ENCODE results near the gene CTXND1.

The CTXND1 gene

DNA sequence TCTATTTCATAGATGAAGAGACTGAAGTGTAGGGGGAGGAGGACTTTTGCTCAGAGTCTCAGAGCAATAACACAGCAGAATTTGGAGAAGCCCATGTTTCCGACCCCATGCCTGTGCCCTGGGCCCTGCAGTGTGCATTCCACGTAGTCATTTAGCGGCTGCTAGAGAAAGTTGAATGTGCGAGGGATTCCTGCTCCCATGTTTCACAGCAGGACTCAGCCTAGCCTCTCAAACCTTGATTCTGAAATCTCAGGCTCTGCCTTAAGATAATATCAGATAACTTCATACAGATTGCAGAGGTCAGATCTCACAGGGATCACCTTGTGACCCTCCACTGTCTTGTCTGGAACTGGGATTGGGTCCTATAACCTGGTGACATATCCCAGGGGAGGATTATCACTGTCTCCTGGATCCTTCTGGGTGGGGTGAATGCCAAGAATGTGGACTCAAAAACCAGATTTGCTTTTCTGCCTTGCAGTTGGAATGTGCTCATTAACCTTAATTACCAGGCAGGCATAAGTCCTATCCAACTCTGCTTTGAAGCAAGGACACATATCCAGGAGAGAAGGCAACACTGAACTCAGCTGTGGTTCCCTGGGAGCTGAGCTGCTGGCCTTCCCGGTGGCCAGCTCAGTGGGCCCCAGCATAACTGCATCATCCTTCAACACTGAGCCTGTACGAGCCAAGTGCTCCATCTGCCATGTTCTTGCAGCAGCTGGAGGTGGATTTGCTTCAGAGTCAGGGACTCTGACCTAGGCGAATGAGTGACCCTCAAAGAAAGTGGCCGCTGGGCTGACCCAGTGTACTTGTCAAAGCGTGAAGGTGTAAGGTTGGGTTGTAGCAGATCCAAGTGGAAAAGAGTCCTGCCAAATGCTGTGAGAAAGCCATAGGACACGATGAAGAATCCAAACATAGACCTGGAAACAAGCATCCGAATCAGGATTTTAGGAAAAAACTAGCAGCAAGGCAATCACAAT lies 43.0 kb downstream of the CTXND1 start:
- DNase-seq (ENCODE audit: low read depth): no peak

DNA sequence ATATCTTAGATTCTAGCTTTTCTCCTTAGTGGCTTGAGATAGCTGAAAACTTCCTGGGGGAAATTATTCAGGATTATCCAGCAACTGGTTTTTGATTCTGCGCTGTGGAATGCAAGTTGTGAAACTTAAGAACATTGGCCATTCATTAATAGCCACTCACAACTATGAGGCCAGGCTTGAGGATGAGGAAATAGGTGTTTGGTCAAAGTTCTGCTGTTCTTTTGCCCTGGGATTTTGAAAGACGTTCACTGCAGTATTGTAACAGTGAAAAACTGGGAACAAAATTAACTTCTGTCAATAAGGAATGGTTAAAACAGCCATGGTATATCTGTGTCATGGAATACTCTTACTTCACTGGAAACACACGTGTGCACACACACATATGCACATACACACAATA lies 44.1 kb downstream of the CTXND1 start:
- DNase-seq (ENCODE audit: low read depth): no peak

DNA sequence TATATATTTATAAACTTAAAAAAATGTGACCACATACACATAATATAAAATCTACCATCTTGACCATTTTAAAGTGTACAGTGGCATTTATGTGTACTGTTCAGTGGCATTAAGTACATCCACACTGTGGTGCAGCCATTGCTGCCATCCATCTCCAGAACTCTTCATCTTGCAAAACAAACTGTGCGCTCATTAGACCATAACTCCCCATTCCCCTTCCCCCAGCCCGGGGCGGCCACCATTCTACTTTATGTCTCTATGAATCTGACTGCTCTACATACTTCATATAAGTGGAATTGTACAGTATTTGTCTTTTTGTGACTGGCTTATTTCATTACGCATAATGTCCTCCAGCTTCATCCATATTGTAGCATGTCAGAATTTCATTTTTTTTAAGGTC lies 47.8 kb downstream of the CTXND1 start:
- DNase-seq (ENCODE audit: low read depth): no peak

DNA sequence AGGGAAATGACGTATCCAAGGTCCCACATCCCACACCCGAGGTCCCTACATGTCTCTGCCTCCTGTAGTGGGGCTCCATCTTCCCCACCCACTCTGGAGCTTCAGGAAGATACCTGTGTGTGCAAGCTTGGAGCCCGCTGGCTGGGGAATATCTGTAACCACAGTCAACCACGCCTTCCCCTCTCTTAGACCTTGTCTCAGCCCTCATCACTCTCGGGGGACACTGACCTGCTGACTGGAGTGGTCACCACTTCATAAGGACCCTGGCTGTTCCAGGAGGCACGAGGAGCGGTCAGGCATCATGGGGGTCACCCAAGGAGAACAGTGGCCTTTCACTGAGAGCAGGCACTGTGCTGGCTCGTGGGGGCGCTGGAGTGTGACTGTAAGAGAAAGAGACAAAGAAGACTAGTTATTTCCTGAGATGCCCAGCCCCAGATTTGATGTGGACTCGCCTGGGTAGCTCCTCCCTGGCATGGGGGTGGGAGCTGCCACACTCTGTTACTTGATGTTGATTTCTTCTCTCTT lies 48.6 kb downstream of the CTXND1 start:
- no peak for DNase-seq (ENCODE audit: low read depth)

DNA sequence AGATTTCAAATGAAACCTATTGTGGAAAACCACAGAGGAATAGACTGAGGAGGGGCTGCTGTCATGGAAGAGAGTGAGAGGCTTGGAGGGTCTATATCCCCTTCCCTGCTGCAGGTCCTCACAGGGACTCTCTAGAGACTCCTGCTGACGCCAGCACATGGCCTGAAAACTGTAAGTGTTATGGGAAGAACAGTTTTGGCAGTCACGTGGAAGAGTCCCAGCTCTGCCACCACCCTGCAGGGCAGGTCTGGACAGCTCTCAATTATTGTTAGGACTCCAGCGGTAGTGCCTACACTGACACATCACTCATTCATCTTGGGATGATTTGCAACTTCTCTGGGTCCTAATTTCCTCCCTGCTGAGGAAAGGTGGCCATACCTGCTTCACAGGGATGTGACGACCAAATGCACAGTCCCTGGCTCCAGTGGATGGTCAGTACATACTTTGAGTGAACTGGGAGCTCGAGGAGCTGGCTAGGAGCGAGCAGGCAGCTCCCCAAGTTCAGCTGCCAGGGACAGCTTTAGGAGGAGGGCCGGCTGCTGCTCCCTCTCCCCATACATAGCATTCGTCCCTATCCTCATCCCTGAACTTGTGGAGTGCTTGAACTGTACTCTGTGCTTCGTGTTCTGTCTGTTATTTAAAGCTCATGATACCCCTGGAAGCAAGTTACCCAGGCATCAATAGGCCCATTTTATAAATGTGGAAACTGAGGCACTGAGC lies 49.2 kb downstream of the CTXND1 start:
- DNase-seq (ENCODE audit: low read depth): no peak

DNA sequence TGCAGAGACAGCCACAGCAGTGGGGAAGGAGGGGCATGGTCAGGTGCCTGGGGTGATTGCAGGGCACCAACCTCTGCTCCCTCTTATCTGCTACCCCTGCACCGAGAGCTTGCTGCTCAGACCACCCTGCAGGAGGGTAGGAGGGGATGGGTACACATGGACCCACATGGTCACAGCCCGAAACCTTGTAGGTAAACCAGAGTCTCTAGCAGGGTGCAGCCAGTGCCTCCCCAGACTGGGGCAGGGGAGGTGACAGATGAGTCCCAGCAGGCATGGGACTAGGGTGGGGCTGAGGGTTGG lies 50.0 kb downstream of the CTXND1 start:
- no peak for DNase-seq (ENCODE audit: low read depth)

DNA sequence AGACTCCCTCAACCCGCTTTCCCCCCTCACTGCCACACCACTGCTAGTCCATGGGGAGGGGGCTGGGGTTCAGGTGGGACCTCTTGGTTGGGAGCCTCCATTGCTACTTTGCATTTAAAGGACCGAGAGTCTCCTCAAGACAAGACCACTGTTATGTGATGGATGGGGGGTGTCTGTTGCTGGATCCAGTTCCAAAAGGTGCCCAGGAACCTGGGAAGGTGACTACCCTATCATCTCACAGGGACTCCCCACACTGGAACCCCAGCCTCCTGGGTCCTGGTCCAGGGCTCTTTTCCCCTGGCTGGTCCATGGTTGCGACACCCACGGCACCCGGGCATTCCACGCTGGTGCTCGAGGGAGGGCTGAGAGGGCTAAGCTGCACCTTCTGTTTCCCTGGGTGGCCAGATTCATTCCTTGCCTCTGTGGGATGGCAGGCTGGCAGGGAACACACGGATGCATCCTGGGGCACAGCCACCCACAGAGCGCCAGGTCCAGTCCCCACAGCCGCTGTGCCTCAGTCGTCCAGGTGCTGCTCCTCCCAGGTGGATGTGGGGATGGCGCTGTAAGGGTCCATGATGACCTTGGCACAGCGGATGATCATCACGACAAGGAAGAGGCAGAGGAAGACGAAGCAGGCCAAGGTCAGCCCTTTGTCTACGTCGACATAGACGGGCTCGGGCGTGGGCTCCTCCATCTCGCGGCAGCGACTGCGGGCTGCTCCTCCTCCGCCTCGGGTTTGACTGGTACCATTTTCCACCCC lies 50.6 kb downstream of the CTXND1 start:
- DNase-seq (ENCODE audit: low read depth): no peak

DNA sequence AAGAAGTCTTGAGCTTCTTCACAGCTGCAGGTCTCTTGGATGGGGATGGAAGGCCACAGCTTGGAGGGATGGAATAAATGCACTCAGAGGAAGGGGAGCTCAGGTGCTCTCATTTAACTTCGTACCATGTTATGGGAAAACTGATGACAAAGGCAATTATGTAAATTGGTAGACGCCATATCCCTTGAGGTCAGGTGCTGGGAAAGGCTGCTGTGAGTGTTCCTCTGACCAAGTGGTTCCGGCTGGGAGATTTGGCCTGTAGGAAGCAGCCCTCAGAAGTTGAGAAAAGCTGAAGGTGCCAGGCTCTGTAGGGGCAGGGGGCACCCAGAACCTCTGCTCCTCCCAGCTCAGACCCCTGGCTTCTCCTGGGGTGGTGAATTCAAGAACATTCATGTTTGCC lies 52.1 kb downstream of the CTXND1 start:
- no peak for DNase-seq (ENCODE audit: low read depth)

DNA sequence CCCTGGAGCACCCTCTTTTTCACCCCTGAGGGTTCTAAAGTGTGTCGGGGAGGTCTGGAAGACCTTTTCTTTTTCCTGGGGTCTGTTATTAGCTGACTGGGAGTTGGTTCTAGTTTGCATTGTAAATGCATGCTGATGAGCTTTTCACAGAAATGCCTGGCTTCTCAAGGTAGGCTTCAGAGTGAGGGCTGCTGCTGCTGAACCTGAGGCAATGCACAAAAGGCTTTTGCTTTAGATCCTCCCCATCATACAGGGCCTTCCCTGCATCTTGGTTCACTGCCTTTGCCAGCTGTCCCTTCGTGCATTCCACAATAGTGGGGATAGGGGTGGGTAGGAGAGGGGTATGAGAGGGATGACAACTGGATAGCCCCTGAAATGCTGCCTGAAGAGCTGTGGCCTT lies 52.6 kb downstream of the CTXND1 start:
- no peak for DNase-seq (ENCODE audit: low read depth)

DNA sequence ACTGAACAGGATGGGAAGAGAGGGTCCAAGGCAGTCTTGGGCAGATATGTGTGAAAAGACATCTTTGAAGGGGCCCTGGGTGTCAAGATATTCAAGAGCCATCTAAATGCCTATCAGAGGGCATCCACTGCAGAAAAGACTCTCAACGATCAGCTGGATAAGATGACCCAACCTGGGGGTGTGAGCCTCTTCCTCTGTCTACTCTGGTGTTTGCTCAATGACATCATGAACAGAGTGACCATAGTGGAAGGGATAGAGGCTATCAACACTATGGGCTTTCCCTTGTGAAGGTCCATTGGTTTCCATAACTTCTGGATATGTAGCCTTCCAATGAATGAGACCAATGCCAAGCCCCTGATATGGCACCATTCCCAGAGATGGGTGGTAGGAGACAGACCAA lies 57.1 kb downstream of the CTXND1 start:
- DNase-seq (ENCODE audit: low read depth): no peak

DNA sequence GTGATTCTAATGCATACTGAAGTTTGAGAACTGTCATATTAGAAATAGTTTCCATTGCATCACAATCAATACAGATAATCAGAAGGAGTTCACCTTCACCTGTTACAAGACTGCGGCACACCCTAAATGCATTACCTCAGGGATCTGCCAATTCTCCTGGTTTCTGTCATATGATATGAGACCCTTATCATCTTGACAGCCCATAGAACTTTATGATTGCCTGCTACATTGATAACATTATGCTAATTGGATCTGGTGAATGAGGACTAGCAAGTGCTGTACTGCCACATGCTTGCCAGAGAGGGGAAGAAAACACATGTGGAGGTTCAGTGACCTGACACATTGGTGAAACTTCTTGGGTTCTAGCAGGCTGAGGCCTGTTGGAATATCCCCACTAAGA lies 57.8 kb downstream of the CTXND1 start:
- no peak for DNase-seq (ENCODE audit: low read depth)

DNA sequence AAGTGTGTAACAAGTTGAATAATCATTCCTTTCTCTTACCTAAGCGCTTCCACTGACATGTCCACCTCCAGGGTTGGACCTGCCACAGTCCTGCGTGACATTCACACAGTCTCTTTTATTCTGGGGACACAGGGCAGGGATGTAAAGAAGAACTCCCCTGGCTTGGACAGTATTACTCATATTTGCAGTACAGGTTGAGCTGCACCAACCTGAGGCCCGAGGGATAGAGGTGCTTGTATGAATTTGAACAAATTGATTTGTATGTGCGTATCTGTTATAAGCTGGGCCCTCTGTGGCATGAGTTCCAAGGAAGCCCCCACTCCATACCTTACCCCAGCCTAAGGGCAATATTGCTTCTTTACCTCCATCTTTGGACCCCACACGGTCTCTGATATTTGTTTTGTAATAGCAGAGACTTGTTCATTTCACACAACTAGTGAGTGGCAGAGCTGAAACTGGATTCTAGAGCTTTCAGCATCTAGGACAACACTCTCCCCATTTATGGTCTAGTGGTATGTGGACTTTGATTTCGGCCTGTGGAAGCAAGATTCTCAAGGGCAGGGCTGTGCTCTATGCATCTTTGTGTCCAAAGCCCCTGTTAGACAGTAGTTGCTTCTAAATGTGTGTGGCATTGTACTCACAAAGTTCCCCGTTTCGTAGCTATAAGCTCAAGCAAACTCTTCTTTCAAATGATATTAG lies 60.0 kb downstream of the CTXND1 start:
- no peak for DNase-seq (ENCODE audit: low read depth)

DNA sequence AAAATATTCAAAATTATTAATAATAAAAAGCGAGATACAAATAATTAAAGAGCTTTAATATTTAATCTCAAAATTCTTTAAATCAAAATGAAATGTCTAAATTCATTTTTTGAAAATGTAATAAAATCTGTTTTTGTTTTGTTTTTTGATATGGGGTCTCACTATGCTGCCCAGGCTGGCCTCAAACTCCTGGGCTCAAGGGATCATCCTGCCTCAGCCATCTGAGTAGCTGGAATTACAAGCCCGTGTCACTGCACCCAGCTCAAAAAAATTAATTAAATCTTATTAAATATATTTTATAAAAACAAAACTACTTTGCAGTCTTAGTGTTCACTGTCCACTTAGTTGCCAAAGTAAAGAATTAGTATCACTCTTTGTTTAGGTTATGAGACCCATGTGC lies 60.8 kb downstream of the CTXND1 start:
- DNase-seq (ENCODE audit: low read depth): no peak

DNA sequence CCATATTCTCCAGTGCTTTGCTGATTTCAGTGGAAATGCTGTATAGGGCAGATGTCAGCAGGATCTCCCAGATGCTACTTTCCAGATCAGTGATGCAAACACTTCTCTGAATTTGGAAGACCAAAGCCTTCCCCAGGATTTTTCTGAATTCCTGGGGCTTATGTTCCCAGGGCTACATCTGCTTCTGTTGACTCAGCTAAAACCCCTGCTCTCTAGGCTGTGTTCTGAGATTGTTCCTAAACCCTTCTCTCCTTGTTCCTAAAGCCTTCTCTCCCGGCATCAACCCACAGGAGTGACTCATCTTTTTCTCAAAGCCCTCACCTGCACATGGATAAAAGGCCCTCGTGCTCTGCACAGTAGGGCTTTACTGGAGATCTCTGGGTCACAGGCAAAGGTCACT lies 63.8 kb downstream of the CTXND1 start:
- no peak for DNase-seq (ENCODE audit: low read depth)

DNA sequence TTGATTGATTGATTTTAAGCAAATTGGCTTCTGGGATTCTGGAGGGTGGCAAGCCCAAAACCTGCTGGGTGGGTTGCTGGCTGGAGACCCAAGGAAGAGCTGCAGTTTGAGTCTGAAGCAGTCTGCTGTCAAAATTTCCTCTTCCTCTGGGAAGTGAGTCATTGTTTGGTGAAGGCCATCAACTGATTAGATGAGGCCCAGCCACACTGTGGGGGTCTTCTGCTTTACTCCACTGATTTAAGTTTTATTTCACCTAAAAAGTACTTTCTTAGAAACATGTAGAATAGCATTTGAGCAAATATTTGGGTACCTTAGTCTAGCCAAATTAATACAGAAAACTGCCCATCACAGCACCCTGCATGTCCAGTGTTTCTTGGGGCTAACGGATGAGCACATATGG lies 65.4 kb downstream of the CTXND1 start:
- no peak for DNase-seq (ENCODE audit: low read depth)

DNA sequence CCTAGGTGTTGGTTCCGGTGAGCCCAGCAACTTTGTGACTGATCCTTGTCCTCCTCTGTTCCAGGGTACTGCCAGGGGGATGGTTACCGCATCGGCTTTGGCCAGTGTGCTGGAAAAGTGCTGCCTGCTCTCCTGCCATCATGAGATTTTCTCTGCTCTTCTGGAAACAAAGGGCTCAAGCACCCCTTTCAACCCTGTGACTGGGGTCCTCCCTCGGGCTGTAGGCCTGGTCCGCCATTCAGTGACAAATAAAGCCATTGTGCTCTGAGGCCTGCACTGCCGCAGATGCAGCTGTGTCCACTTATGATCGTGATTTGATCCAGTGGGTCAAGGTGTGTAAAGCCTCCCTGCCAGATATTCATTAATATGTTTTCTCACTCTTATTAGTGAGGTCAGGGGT lies 65.9 kb downstream of the CTXND1 start:
- no peak for DNase-seq (ENCODE audit: low read depth)

DNA sequence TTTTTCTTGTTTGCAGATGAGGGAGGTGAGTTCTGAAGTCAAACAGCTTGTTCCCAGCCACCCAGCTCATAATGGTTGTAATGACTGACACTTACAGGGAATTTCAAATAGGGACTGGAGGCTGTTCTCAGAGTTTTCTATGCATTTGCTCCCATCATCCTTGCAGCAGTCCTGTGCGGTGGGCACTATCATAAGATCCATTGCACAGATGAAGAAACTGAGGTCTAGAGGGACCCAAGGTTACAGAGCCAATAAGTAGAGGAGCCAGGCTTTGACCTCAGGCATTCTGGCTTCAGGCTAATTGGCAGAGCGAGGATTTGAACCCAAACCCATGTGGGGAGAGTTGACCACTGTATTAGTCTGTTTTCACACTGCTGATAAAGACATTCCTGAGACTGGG lies 66.9 kb downstream of the CTXND1 start:
- DNase-seq (ENCODE audit: low read depth): no peak

DNA sequence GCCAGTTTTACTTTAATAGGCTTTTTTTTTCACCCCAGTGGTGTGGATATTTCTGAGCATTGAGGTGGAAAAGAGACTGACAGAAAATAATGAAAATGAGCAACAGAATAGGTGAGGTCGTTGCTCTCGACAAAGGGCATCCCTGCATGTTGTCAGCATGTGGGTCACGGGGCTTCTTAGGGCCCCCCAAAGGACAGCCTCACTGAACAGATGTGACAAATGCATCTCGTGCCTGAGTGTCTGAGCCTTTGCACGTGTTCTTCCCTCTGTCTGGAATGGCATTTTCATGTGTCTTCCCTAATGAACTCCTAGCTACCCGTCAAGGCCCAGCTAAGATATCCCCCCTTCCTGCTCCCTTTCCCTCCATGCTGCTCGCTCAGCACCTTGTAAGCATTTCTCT lies 67.5 kb downstream of the CTXND1 start:
- no peak for DNase-seq (ENCODE audit: low read depth)

DNA sequence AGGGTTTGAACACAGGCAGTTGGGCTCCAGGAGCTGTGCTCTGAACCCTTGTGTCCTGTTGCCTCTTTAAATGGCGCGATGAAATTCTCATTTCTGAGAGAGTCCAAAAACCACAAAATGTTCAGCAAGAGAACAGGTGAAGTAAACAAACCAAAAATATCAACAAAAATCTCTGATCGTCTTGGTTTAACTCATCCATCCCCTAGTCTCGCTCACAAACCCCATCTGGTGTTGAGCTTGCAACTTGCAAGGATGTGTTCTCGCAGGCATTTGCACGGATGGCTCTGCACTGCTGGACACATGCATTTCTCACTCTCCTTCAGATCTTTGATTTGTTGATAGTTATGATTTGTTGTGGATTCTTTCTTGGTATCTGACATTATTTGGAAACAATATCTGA lies 68.1 kb downstream of the CTXND1 start:
- DNase-seq (ENCODE audit: low read depth): no peak

DNA sequence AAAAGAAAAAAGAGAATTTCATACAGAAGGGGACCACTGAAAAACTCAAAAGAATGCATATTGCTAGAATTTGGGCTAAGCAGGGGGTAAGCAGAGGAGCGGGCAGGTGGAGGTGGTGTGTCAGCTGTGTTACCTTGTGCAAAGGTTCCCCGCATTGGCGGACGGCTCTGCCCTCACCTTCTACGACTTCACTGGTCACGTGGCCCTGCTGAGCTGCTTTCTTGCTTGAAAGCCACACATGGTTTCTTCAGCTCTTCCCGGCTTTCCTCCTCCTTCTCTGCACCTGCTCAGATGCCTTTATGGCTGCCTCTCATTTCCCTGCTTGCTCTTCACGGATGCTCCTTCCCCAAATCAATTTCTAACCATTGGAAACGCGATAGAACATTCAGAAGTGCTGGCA lies 68.7 kb downstream of the CTXND1 start:
- DNase-seq (ENCODE audit: low read depth): no peak

DNA sequence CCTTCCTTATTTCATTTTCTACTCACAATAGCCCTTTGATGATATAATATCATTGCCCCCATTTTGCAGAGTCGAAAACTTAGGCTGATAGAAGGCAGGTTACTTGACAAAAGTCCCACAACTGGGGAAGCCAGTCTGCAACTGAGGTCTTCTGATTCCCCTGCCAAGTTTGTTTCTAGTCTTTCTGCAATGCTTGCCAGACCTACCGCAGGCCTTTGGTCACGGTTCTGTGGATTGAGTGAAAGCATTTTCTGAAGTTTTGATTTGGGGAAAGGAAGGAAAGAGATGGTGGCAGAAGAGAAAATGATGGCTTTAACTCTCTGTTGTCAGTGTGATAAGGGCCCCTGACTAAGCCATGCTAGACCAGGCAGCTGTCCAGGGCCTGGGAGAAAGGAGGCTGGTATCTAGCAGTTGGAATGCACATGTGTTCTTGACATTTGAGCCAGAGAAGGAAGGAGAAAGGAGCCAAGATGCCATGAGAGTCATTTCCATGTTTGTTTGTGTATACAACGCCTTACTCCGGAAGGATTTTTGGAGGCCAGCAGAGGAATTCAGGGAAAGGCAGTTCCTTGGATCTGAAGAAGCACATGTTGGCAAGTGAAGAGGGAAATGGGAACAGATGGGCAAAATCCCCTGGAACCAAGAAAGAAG lies 69.3 kb downstream of the CTXND1 start:
- DNase-seq (ENCODE audit: low read depth): no peak

DNA sequence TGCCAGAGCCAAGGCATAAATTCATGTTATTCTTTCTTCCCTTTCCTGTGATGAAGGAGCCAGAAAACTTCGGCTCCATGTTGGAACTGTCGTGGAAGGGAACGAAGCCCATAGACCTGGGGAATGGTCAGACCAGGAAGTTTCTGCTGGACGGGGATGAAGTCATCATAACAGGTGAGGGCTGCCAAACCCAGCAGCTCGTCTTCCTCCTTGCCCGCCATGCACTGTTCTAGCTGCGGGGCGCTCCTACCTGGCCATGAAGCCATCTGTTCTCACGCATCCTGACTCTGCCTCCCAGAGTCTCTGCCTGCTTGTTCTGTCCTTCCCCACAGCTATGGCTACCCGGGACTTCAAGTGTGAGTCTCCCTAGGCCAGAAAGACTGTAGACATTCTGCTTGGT lies 71.0 kb downstream of the CTXND1 start:
- DNase-seq (ENCODE audit: low read depth): no peak
